Stimulated activated naive CD8-positive, alpha-beta T cell treated with anti-CD3 and anti-CD28 coated beads, Interleukin-15, amount 100 ng/mL, for 72 hours (primary cell): ENCODE results near the gene TMEM243.

ENCODE experiments used
- ATAC-seq: fragments of 150-1000 bp; cut with Tn5 transposase; 2 replicates; pipeline ENCODE4 v1.10.0; 2021; ENCODE audit warnings: mild to moderate bottlenecking, moderate library complexity
- DNase-seq, 2 donors: peaks; one replicate each; pipeline ENCODE4 v3.0.0; 2021 to 2022
- H3K27ac Mint-ChIP-seq, 2 donors: one replicate each; pipeline ENCODE4 v1.8.0; 2022; ENCODE audit warnings: mild to moderate bottlenecking in 2 of 2, mixed read lengths in 2 of 2, moderate library complexity in 2 of 2
- H3K27me3 Mint-ChIP-seq: one replicate; pipeline ENCODE4 v1.8.0; 2022; ENCODE audit warnings: mixed read lengths
- H3K4me1 Mint-ChIP-seq: one replicate; pipeline ENCODE4 v1.8.0; 2022; ENCODE audit warnings: mild to moderate bottlenecking, mixed read lengths
- H3K4me3 Mint-ChIP-seq, 2 donors: one replicate each; pipeline ENCODE4 v1.8.0; 2022; ENCODE audit warnings: mild to moderate bottlenecking in 2 of 2, mixed read lengths in 2 of 2, moderate library complexity in 1 of 2
- H3K9me3 Mint-ChIP-seq, 2 donors: one replicate each; pipeline ENCODE4 v1.8.0; 2022; ENCODE audit warnings: mixed read lengths in 2 of 2

TMEM243 gene

DNA sequence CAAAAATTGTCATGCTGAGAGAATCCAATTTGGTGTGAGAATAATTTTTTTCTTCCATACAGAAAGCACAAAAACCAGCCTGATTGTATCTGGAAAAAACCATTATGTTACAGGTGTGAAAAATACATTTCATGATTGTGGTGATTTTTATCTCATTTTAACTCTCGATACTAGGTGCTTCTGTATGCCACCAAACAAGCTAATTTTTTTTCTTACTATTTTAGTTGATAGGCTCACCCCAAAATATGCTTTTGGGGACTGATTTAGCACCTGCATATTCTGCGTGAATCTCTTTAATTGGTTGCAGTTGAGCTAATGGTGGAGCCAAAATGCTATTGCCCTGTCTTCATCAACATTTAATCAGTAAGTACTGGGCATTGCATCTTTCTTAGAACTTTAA is 65.4 kb downstream of the TMEM243 start:
- no peaks in the 10 kb centered on the region for H3K9me3 Mint-ChIP-seq
- DNase-seq = no peak
- ATAC-seq = no peak
- peak overlapping the region in 1 of 2 donors; percentile 27 for H3K27ac Mint-ChIP-seq
- peaks cover 36% of the 10 kb centered on the region for H3K4me1 Mint-ChIP-seq
- H3K27me3 Mint-ChIP-seq = no peaks in the 10 kb centered on the region
- peak overlapping the region; percentile 79 to 84 for H3K4me3 Mint-ChIP-seq

DNA sequence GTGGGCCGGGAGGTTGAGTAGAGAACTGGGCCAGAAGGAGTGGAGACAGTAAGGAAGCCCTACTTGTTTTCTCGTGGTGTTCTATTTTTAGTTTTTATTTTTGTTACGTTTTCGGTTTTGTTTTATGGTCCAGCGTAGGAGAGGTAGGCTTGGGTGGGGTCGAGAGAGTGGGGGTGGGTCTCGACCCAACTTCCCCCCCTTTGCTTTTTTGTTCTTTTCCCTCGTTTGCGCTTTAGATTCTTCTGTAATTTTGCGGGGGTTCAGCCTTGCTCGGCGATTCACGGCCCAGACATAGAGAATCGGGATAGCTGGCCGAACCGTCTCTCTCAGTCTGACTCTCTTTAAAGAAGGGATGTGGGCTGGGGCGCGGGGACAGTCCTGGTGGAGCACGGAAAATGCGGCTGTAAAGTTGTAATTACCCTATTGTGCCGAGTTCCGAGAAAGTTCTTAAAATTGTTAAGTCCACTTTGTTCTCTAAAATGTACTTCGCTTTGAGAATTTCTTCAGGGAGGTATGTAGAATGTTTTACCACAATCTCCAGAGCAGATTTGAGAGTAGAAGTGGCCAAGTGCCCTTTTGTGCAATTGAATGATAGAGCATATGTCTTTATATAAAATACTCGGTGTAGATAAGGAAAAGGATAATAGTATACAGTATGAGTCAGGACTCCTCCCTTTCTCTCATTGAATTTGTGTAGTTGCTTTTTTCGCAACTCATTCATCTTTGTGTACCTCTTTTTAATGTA is 66.5 kb downstream of the TMEM243 start:
- ATAC-seq = peak; percentile 68
- peak overlapping the region; percentile 79 to 84 for H3K4me3 Mint-ChIP-seq
- H3K27me3 Mint-ChIP-seq = no peaks in the 10 kb centered on the region
- H3K9me3 Mint-ChIP-seq = no peaks in the 10 kb centered on the region
- peak; percentile 20 to 62 for DNase-seq
- peak overlapping the region; percentile 95 to 99 for H3K27ac Mint-ChIP-seq
- peaks cover 36% of the 10 kb centered on the region for H3K4me1 Mint-ChIP-seq

DNA sequence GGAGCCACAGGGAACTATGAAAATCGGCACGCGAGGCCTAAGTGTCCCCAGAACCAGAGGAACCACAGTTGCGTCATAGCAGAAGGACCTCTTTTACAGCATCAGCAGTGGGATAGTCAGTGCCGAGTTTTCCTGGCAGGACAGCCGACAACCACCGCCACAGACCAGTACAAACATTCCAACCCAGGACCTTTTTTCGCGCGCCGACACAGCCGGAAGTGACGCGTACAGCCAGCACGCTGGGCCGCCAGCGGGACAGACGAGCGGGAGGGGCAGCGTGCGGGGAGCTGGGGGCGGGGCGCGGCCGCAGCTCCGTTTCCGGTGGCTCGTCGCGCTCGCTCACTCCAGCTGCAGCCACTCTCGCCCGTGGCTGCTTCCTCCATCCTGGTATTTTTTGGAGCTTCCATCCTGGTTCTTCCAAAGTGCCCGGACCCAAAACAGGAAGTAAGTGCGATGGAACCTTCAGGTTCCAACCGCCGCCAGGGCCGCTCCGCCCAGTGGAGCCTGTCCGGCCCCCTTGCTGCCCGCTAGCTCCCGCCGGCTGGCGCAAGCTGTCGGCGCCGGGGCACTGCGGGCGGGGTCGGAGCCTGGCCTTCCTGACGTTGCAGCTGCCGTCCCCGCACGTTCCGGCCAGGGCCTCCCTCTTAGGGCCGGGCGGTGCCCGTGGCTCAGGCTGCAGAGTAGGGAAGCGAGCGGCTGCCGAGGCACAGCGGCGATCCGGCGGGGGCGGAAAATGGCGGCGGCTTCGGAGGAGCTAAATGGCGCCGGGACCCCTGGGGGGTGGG is 67.2 kb downstream of the TMEM243 start, which contains the start of gene DMTF1:
Gene DMTF1 (plus strand): TSS at position 342 of the 785 bp plus-strand sequence. CDS start 12,489 bp downstream, outside the sequence.
- peaks cover 35% of the 10 kb centered on the region for H3K4me1 Mint-ChIP-seq
- peak within 1 kb of the TSS; percentile 79 to 84 for H3K4me3 Mint-ChIP-seq
- no peaks in the 10 kb centered on the region for H3K27me3 Mint-ChIP-seq
- H3K27ac Mint-ChIP-seq = peak within 1 kb of the TSS; percentile 95 to 99
- ATAC-seq = peak; percentile 90
- H3K9me3 Mint-ChIP-seq = no peaks in the 10 kb centered on the region
- DNase-seq = peak; percentile 81 to 85

DNA sequence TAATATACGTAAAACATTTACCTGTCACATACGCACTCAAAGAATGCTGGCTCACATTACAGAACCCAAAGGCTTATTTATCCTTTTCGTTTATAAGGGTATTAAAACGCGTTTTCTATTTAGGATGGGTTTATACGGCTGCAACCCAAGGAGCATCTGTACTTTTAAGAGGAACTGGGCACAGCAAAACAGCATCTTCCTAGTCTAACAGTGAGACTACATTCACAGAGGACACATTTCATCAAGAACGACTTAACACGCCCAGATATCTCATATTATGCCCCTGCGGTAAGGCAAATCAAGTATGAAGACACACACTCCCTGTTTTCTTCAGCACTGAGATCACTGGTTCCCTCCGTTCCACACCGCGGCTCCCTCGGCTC is 67.8 kb downstream of the TMEM243 start:
- Mint-ChIP-seq H3K4me1 (peaks cover 29% of the 10 kb centered on the region), H3K27me3 (no peaks in the 10 kb centered on the region), H3K9me3 (no peaks in the 10 kb centered on the region), H3K27ac (peak overlapping the region; percentile 95 to 99), H3K4me3 (peak overlapping the region; percentile 79 to 84)
- DNase-seq = no peak
- peak; percentile 44 for ATAC-seq

DNA sequence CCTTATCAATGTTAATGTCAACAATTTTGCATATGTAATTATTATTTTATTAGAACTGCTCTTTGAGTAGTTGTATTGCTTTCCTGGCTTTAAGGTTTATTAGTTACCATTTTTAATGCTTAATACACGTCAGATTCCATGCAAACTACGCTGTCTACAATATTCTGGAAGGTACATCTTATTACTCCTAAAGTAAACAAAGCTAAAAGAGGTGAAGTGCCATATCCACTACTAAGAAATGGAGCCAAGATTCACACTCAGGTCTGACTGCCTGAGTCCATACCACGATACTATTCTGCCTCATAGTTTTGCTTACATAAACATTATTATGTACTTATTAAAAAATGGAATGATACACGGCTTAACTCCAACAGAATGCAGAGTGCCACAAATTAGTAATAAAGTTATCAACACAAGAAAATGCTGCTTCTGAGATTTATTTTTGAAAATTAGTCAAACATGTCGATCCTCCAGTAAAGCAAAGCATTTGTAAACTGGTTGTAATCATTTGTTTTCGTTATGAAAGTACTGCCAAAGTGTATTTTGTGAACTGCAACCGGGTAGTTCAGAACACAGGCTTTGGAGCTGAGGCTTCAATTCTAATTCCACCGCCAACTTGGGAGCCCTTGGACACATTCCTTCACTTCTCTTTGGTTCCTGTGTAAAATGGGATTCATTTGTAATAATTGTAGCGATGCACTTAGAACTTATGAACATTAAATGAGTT is 68.4 kb downstream of the TMEM243 start:
- H3K4me1 Mint-ChIP-seq = peaks cover 27% of the 10 kb centered on the region
- no peak for ATAC-seq
- peak overlapping the region; percentile 79 to 84 for H3K4me3 Mint-ChIP-seq
- H3K27me3 Mint-ChIP-seq = no peaks in the 10 kb centered on the region
- H3K27ac Mint-ChIP-seq = peak overlapping the region in 1 of 2 donors; percentile 95
- H3K9me3 Mint-ChIP-seq = no peaks in the 10 kb centered on the region
- no peak for DNase-seq

DNA sequence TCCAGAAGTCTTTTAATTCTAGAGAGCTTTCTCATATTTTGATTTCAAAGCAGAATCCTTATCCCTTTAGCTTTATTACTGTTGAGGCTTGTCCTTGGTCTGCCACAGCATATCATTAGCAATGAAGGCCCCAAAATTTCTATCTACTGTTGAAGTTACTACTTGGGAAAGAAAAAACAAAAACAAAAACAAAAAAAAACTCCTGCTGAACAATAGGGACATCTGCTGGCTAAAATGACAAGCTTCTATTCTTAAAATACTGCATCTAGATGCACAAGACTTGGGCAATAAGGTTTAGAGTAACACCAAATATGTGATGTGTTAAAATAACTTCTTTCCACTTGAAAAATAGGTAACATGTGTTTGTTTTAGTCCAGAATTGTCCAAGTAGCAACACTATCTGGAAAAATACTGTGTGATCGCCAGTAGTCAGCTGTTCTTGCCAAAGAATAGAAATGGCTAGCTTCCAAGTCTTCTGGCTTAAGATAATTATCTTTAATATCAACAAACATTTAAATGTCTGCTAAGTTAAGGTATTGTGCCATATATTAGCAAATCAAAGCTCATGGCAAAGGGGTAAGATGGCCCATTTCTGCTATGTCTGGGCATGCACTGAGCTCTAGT is 71.1 kb downstream of the TMEM243 start:
- Mint-ChIP-seq H3K9me3 (no peaks in the 10 kb centered on the region), H3K4me3 (no peak overlapping the region), H3K27ac (no peak overlapping the region), H3K4me1 (peaks cover 9% of the 10 kb centered on the region), H3K27me3 (no peaks in the 10 kb centered on the region)
- ATAC-seq (no peak), DNase-seq (no peak)

DNA sequence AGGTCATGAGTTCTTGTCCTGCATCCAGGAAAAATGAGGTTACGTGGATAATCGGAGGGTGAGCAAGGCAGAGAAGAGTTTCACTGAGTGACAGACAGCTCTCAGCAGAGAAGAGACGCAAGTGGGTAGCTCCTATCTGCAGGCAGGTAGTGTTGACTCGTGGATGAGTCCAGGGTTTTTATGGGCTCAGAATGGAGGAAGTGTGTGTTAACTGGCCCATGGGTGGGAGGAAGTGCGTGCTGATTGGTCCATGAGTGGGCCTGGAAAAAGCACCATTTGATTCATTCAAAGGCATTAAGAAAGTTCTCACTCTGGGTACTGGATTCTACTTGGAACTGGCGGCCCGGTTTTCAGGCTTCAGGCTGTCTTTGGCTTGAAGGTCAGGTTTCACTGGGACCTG is 72.0 kb downstream of the TMEM243 start:
- Mint-ChIP-seq H3K4me3 (no peak overlapping the region), H3K27ac (no peak overlapping the region), H3K27me3 (no peaks in the 10 kb centered on the region), H3K4me1 (peaks cover 9% of the 10 kb centered on the region), H3K9me3 (no peaks in the 10 kb centered on the region)
- no peak for DNase-seq
- no peak for ATAC-seq

DNA sequence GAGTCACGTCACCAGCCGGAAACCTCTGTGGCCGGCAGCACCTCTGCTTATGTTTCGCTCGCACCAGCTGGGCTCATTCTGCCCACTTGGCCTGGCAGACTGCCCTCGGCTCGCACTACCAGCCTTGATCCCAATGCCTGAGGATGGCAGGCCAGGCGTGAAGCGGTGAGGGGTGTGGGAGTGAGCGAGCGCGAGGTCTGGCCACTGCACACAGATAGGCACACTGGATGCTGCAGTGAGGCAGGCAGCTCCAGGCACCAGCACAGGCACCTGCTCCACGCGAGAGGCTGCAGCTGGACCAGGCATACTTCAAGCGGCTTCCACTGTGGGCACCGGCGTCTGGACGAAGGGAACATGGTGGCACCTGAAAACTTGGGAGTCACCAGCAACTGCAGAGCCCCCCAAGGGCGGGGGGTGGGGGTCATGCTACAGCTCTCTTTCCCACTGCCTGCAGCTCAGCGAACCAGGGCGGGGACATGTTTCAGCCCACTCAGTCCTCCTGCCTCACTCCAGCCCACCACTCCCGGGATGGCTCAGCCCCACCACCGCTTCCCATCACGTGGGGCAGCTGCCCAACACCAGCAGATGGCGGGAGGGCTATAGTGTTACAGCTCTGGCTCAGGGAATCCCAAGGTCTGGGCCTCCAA is 72.7 kb downstream of the TMEM243 start:
- ATAC-seq = no peak
- Mint-ChIP-seq H3K4me1 (peaks cover 9% of the 10 kb centered on the region), H3K9me3 (no peaks in the 10 kb centered on the region), H3K4me3 (no peak overlapping the region), H3K27ac (no peak overlapping the region), H3K27me3 (no peaks in the 10 kb centered on the region)
- DNase-seq = no peak
